RCC 7860 (cell line): Measurements from ENCODE around the gene FGF13.

ENCODE experiments used
- DNase-seq: peaks from one replicate; pipeline ENCODE4 v3.0.0-alpha.2; 2015; ENCODE audit warnings: low spot score
- FAIRE-seq: peaks from 2 replicates; lab custom pipeline; 2012; peaks lifted over from hg19 to GRCh38; lab: Jason Lieb, UNC

Gene FGF13

GRCh38 chrX:138664466-138664865 is 47.1 kb downstream of the FGF13 start:
- no peak for FAIRE-seq
- DNase-seq: no peak

GRCh38 chrX:138664016-138664415 is 47.5 kb downstream of the FGF13 start:
- FAIRE-seq: no peak

GRCh38 chrX:138651494-138651893 is 60.0 kb downstream of the FGF13 start:
- DNase-seq (no peak), FAIRE-seq (no peak)

More at GRCh38 chrX:138664016-138664415, 47.5 kb downstream of the FGF13 start:
- DNase-seq: no peak

GRCh38 chrX:138648568-138648967 is 62.9 kb downstream of the FGF13 start:
- DNase-seq: no peak
- no peak for FAIRE-seq

- DNase-seq (no peak), FAIRE-seq (no peak)
Observed at GRCh38 chrX:138638996-138639395, 72.5 kb downstream of the FGF13 start.
